ENCODE results near the gene MAN1A1. TPM values are rescaled to one million over a fixed set of nuclear protein-coding genes. Genes with fewer than 3 reads are reported as not detected.

The MAN1A1 gene
- total and polyA plus RNA-seq, 2 of the 8 experiments (the other 6 are each of a cell fraction or from before 2014, with no cell fraction given) = 1.8 to 5.4 TPM

DNA sequence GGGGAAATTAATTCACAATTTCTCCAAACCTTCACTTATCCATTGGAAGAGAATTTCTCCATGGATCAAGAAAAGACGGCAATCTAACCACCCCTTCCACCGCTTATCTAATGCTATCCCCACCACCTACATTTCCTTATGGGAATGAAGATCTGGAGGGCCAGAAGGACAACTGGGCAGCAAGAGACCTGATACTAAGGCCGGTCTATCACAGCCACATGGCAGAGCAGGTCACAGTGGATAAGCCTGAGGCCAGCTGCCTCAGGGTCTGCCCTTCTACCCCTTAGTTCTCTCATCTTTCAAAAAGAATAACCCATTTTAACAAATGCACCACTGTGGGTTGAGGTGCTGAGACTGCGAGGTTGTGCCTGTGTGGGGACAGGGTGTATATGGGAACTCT is 37.1 kb downstream of the MAN1A1 start:
- H3K79me1 ChIP-seq (ENCODE audit: low read depth, low read length) = no peaks in the 10 kb centered on the region
- no peak overlapping the region for H2AK5ac ChIP-seq (ENCODE audit: low read depth, low read length)
- no peaks in the 10 kb centered on the region for H3K9me3 ChIP-seq (ENCODE audit: insufficient read depth in 2 of 2, low read depth in 1 of 2, low read length in 1 of 2)
- H3K56ac ChIP-seq (replicated peaks; ENCODE audit: insufficient read length, low read depth, low read length) = no peak overlapping the region
- H3K18ac ChIP-seq (ENCODE audit: extremely low read depth, low read length) = no peak overlapping the region
- no peak overlapping the region for H2BK120ac ChIP-seq (replicated peaks; ENCODE audit: low read depth, low read length)
- H3K4me3 ChIP-seq (ENCODE audit: extremely low read depth in 1 of 4, insufficient read depth in 2 of 4, low read depth in 3 of 4, low read length in 4 of 4) = no peak overlapping the region
- no peaks in the 10 kb centered on the region; a peak in 1 of 7 replicates for H3K4me1 ChIP-seq (replicated peaks in 1 of 4; ENCODE audit: control insufficient read depth in 3 of 4, insufficient read depth in 4 of 4, low read length in 3 of 4)
- H2BK5ac ChIP-seq (ENCODE audit: low read depth, low read length) = no peak overlapping the region
- no peaks in the 10 kb centered on the region for H4K20me1 ChIP-seq (replicated peaks in 1 of 2; ENCODE audit: control insufficient read depth in 1 of 2, insufficient read depth in 2 of 2, low read length in 2 of 2)
- no peak overlapping the region for H2BK15ac ChIP-seq (ENCODE audit: low read length)
- no peak overlapping the region for H3K14ac ChIP-seq (ENCODE audit: insufficient read length)
- FAIRE-seq = no peak
- H3K27me3 ChIP-seq (replicated peaks in 1 of 4; ENCODE audit: control insufficient read depth in 3 of 4, extremely low read depth in 1 of 4, insufficient read depth in 3 of 4, low read length in 3 of 4) = no peaks in the 10 kb centered on the region
- no peak overlapping the region for H3K9ac ChIP-seq (replicated peaks in 1 of 4; ENCODE audit: extremely low read depth in 1 of 4, low read depth in 3 of 4, low read length in 3 of 4)
- H2BK12ac ChIP-seq (ENCODE audit: low read depth, low read length) = no peak overlapping the region
- no peaks in the 10 kb centered on the region for H3K79me2 ChIP-seq (ENCODE audit: control insufficient read depth in 1 of 2, insufficient read depth in 2 of 2, low read length in 2 of 2)
- DNase-seq (ENCODE audit: low read depth in 1 of 2, low spot score in 2 of 2) = no peak
- no peak overlapping the region for H3K4ac ChIP-seq (replicated peaks; ENCODE audit: insufficient read length, low read depth, low read length)
- POLR2A ChIA-PET (ENCODE audit: partially characterized antibody) = no interaction called here
- no peak overlapping the region for H3K4me2 ChIP-seq (ENCODE audit: insufficient read depth in 1 of 2, low read depth in 2 of 2, low read length in 2 of 2)
- no peak overlapping the region for H3K23ac ChIP-seq (ENCODE audit: insufficient read length)
- H3K36me3 ChIP-seq (ENCODE audit: control insufficient read depth in 2 of 4, insufficient read depth in 4 of 4, low read length in 3 of 4) = no peaks in the 10 kb centered on the region
- no peak overlapping the region for H2AFZ ChIP-seq (ENCODE audit: low read length)
- no peak overlapping the region for H4K8ac ChIP-seq (ENCODE audit: extremely low read depth, insufficient read depth, low read length)
- CTCF ChIA-PET (ENCODE audit: partially characterized antibody) = interaction anchor here (1.1 to 1.3 kb wide), 2 partner anchors 10 to 13 kb away, joined by 3 to 4 read pairs; no protein-coding TSS in a partner anchor
- H4K91ac ChIP-seq (replicated peaks; ENCODE audit: insufficient read length, low read length) = no peak overlapping the region
- no peak overlapping the region for H4K5ac ChIP-seq (ENCODE audit: insufficient read length, low read depth, low read length)
- 91% methylated on average over 4 of the region's 4 CpGs; no CpG with 5 or more reads in 1 of the 2 experiments for WGBS, 2 experiments (ENCODE audit: extremely low coverage in 1 of 2, insufficient coverage in 1 of 2, insufficient read length in 1 of 2, insufficient replicate concordance in 2 of 2, low coverage in 1 of 2, low lambda C conversion rate in 2 of 2, missing lambda C conversion rate in 1 of 2)
- no peak overlapping the region for H2BK20ac ChIP-seq (ENCODE audit: low read length)
- H3K27ac ChIP-seq (ENCODE audit: low read depth, low read length) = no peak overlapping the region
- H3K23me2 ChIP-seq (ENCODE audit: low read depth, low read length) = no peaks in the 10 kb centered on the region
- TF ChIP-seq, protein P1, sequence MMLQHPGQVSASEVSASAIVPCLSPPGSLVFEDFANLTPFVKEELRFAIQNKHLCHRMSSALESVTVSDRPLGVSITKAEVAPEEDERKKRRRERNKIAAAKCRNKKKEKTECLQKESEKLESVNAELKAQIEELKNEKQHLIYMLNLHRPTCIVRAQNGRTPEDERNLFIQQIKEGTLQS (IDR thresholded peaks at IDR 0.05; ENCODE audit: insufficient read depth, low read depth, low read length) = no peak
- TF ChIP-seq EGR1 (IDR thresholded peaks at IDR 0.05; ENCODE audit: borderline replicate concordance, low read depth, low read length) = no peak
- TF ChIP-seq EP300 (IDR thresholded peaks at IDR 0.05; ENCODE audit: borderline replicate concordance in 1 of 2, low read depth in 2 of 2, low read length in 2 of 2) = no peak
- no peak for TF ChIP-seq NRF1 (IDR thresholded peaks at IDR 0.05; ENCODE audit: low read depth, low read length)
- TF ChIP-seq GABPA (IDR thresholded peaks at IDR 0.05; ENCODE audit: borderline replicate concordance, insufficient read depth, low read length) = no peak
- no peak for TF ChIP-seq CBX5 (IDR thresholded peaks at IDR 0.05; ENCODE audit: low read depth, low read length)
- no peak for TF ChIP-seq BACH1 (IDR thresholded peaks at IDR 0.05; ENCODE audit: low read length)
- no peak for TF ChIP-seq KDM5A (IDR thresholded peaks at IDR 0.05; ENCODE audit: low read length)
- TF ChIP-seq SIRT6 (IDR thresholded peaks at IDR 0.05; ENCODE audit: low read length) = no peak
- no peak for TF ChIP-seq HDAC2 (IDR thresholded peaks at IDR 0.05; ENCODE audit: borderline replicate concordance in 1 of 2, low read depth in 2 of 2, low read length in 2 of 2)
- TF ChIP-seq TCF12 (IDR thresholded peaks at IDR 0.05; ENCODE audit: low read depth, low read length) = no peak
- no peak for TF ChIP-seq RFX5 (IDR thresholded peaks at IDR 0.05; ENCODE audit: borderline replicate concordance, low read depth, low read length)
- TF ChIP-seq POLR2A (IDR thresholded peaks at IDR 0.05; ENCODE audit: control extremely low read depth in 1 of 2, low read depth in 2 of 2, low read length in 2 of 2) = no peak
- no peak for TF ChIP-seq JUN (IDR thresholded peaks at IDR 0.05; ENCODE audit: low read depth, low read length)
- TF ChIP-seq, protein P2, sequence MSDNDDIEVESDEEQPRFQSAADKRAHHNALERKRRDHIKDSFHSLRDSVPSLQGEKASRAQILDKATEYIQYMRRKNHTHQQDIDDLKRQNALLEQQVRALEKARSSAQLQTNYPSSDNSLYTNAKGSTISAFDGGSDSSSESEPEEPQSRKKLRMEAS (IDR thresholded peaks at IDR 0.05) = no peak
